ENCODE data around the gene IGSF21.

IGSF21 gene

GRCh38 chr1:18241891-18242290 is 134.3 kb downstream of the IGSF21 start:
- DNase-seq (ENCODE audit: low read depth in 1 of 2, low spot score in 1 of 2), result no peak
- Histone ChIP-seq H3K27me3 (ENCODE audit: insufficient read depth, poor library complexity, severe bottlenecking) (no peaks in the 10 kb centered on the region), H3K27ac (replicated peaks) (no peak overlapping the region), H3K4me3 (replicated peaks; ENCODE audit: insufficient read depth, low read length) (no peak overlapping the region)
- TF ChIP-seq REST (IDR thresholded peaks at IDR 0.05; ENCODE audit: insufficient replicate concordance, low read depth) (no peak), CTCF (IDR thresholded peaks at IDR 0.05; ENCODE audit: insufficient read depth, low read length) (no peak), POLR2AphosphoS5 (IDR thresholded peaks at IDR 0.05; ENCODE audit: low read depth) (no peak), GABPA (IDR thresholded peaks at IDR 0.05; ENCODE audit: low read depth) (no peak), SPI1 (IDR thresholded peaks at IDR 0.05; ENCODE audit: borderline replicate concordance, low read depth) (no peak)

- Histone ChIP-seq H3K4me3 (replicated peaks; ENCODE audit: insufficient read depth, low read length) (no peak overlapping the region), H3K27ac (replicated peaks) (no peak overlapping the region), H3K27me3 (ENCODE audit: insufficient read depth, poor library complexity, severe bottlenecking) (no peaks in the 10 kb centered on the region)
- DNase-seq (ENCODE audit: low read depth in 1 of 2, low spot score in 1 of 2), result no peak
- TF ChIP-seq REST (IDR thresholded peaks at IDR 0.05; ENCODE audit: insufficient replicate concordance, low read depth) (no peak), SPI1 (IDR thresholded peaks at IDR 0.05; ENCODE audit: borderline replicate concordance, low read depth) (no peak), POLR2AphosphoS5 (IDR thresholded peaks at IDR 0.05; ENCODE audit: low read depth) (no peak), CTCF (IDR thresholded peaks at IDR 0.05; ENCODE audit: insufficient read depth, low read length) (no peak), GABPA (IDR thresholded peaks at IDR 0.05; ENCODE audit: low read depth) (no peak)
These were observed 136.0 kb downstream of the IGSF21 start for GRCh38 chr1:18243503-18244175.

- no peaks in the 10 kb centered on the region for H3K27me3 ChIP-seq (ENCODE audit: insufficient read depth, poor library complexity, severe bottlenecking)
- TF ChIP-seq SPI1 (IDR thresholded peaks at IDR 0.05; ENCODE audit: borderline replicate concordance, low read depth), result no peak
- TF ChIP-seq REST (IDR thresholded peaks at IDR 0.05; ENCODE audit: insufficient replicate concordance, low read depth), result no peak
- TF ChIP-seq GABPA (IDR thresholded peaks at IDR 0.05; ENCODE audit: low read depth), result no peak
- TF ChIP-seq POLR2AphosphoS5 (IDR thresholded peaks at IDR 0.05; ENCODE audit: low read depth), result no peak
- no peak for TF ChIP-seq CTCF (IDR thresholded peaks at IDR 0.05; ENCODE audit: insufficient read depth, low read length)
- no peak overlapping the region for H3K27ac ChIP-seq (replicated peaks)
These were observed 137.2 kb downstream of the IGSF21 start for GRCh38 chr1:18244762-18245161.

More at GRCh38 chr1:18244762-18245161, 137.2 kb downstream of the IGSF21 start:
- H3K4me3 ChIP-seq (replicated peaks; ENCODE audit: insufficient read depth, low read length), result no peak overlapping the region
- no peak for DNase-seq (ENCODE audit: low read depth in 1 of 2, low spot score in 1 of 2)
